Measurements from ENCODE around the gene AKT3. TPM values are rescaled to one million over a fixed set of nuclear protein-coding genes. Genes with fewer than 3 reads are reported as not detected.

Gene AKT3
- total RNA-seq, 1 donor from 2014 or later = 61.9 TPM

- Histone ChIP-seq H3K9me3 (peaks cover 8% of the 10 kb centered on the region), H3K4me1 (no peaks in the 10 kb centered on the region), H3K27ac (no peak overlapping the region), H3K27me3 (no peaks in the 10 kb centered on the region), H3K36me3 (peaks cover 0 to 5% of the 10 kb centered on the region in 2 donors), H3K4me3 (no peak overlapping the region)
- no peak for DNase-seq (ENCODE audit: extremely low spot score in 2 of 2)
- TF ChIP-seq POLR2A (IDR thresholded peaks at IDR 0.05) (no peak), POLR2AphosphoS5 (IDR thresholded peaks at IDR 0.05; ENCODE audit: insufficient read depth in 1 of 2, low read depth in 1 of 2) (no peak)
- TF ChIP-seq, protein P1, sequence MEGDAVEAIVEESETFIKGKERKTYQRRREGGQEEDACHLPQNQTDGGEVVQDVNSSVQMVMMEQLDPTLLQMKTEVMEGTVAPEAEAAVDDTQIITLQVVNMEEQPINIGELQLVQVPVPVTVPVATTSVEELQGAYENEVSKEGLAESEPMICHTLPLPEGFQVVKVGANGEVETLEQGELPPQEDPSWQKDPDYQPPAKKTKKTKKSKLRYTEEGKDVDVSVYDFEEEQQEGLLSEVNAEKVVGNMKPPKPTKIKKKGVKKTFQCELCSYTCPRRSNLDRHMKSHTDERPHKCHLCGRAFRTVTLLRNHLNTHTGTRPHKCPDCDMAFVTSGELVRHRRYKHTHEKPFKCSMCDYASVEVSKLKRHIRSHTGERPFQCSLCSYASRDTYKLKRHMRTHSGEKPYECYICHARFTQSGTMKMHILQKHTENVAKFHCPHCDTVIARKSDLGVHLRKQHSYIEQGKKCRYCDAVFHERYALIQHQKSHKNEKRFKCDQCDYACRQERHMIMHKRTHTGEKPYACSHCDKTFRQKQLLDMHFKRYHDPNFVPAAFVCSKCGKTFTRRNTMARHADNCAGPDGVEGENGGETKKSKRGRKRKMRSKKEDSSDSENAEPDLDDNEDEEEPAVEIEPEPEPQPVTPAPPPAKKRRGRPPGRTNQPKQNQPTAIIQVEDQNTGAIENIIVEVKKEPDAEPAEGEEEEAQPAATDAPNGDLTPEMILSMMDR (IDR thresholded peaks at IDR 0.05) = no peak
- intact Hi-C loops (cut with DNase I) = no loop called here
Measured at GRCh38 chr1:243580072-243580471, 270.0 kb downstream of the AKT3 start.

DNA sequence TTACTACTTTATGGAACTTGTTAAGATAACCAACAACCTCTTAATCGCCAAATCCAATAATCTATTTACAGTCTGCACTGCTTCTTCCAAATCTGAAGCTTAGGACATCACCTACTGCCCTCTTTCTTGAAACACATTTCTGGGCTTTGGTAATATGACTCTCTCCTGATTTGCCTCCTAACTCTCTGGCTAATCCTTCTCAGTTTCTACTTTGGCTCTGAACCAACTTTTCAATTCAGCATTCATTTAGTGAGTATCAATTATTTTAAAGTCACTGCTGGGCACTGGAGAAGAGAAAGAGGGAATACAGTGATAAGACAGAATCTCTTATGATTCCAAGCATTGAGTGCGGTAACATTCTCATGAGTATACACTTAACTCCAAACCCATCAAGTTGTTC lies 275.0 kb downstream of the AKT3 start:
- no peaks in the 10 kb centered on the region for H3K9me3 ChIP-seq
- H3K36me3 ChIP-seq = peaks cover 0 to 5% of the 10 kb centered on the region in 2 donors
- H3K27me3 ChIP-seq = no peaks in the 10 kb centered on the region
- no peak overlapping the region for H3K27ac ChIP-seq
- no peaks in the 10 kb centered on the region for H3K4me1 ChIP-seq
- H3K4me3 ChIP-seq = no peak overlapping the region
- TF ChIP-seq POLR2AphosphoS5 (IDR thresholded peaks at IDR 0.05; ENCODE audit: insufficient read depth in 1 of 2, low read depth in 1 of 2) (no peak), POLR2A (IDR thresholded peaks at IDR 0.05) (no peak)
- TF ChIP-seq, protein P1 (IDR thresholded peaks at IDR 0.05) = no peak
- intact Hi-C loops (cut with DNase I) = no loop called here
- DNase-seq (ENCODE audit: extremely low spot score in 2 of 2) = no peak

- no peak for DNase-seq (ENCODE audit: extremely low spot score in 2 of 2)
- Histone ChIP-seq H3K4me3 (no peak overlapping the region), H3K4me1 (no peaks in the 10 kb centered on the region), H3K9me3 (no peaks in the 10 kb centered on the region), H3K27me3 (no peaks in the 10 kb centered on the region), H3K36me3 (no peaks in the 10 kb centered on the region), H3K27ac (no peak overlapping the region)
- TF ChIP-seq, protein P1 (IDR thresholded peaks at IDR 0.05) = no peak
- TF ChIP-seq POLR2A (IDR thresholded peaks at IDR 0.05) (no peak), POLR2AphosphoS5 (IDR thresholded peaks at IDR 0.05; ENCODE audit: insufficient read depth in 1 of 2, low read depth in 1 of 2) (no peak)
- intact Hi-C loops (cut with DNase I) = no loop called here
Measured at GRCh38 chr1:243572940-243573339, 277.1 kb downstream of the AKT3 start.

- Histone ChIP-seq H3K4me1 (no peaks in the 10 kb centered on the region), H3K9me3 (no peaks in the 10 kb centered on the region), H3K36me3 (no peaks in the 10 kb centered on the region), H3K4me3 (no peak overlapping the region), H3K27me3 (no peaks in the 10 kb centered on the region), H3K27ac (no peak overlapping the region)
- intact Hi-C loops (cut with DNase I) = no loop called here
- TF ChIP-seq, protein P1 (IDR thresholded peaks at IDR 0.05) = no peak
- no peak for TF ChIP-seq POLR2A (IDR thresholded peaks at IDR 0.05)
- no peak for TF ChIP-seq POLR2AphosphoS5 (IDR thresholded peaks at IDR 0.05; ENCODE audit: insufficient read depth in 1 of 2, low read depth in 1 of 2)
- DNase-seq (ENCODE audit: extremely low spot score in 2 of 2) = no peak
Measured at GRCh38 chr1:243568793-243569192, 281.2 kb downstream of the AKT3 start.

DNA sequence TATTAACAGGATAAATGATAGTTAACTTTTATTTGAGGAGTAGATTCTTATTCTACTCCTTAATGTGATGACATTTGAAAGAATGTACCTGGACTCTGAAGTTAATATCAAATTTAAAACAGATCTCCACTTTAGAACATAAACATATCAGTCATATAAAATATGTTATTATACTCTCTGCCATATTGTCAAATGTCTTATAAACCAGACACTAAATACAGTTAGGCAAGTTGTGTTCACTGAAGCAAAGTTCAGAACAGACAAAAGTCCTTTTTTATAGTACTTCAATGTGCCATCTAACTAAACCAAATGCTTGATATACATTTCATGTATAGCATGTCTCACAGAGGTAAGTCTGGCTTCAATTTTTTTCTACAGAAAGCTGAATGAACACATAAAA lies 285.2 kb downstream of the AKT3 start:
- no peak overlapping the region for H3K27ac ChIP-seq
- intact Hi-C loops (cut with DNase I) = no loop called here
- TF ChIP-seq, protein P1 (IDR thresholded peaks at IDR 0.05) = no peak

More for the DNA sequence above, 285.2 kb downstream of the AKT3 start:
- Histone ChIP-seq H3K4me1 (no peaks in the 10 kb centered on the region), H3K36me3 (peaks cover 0 to 16% of the 10 kb centered on the region in 2 donors), H3K4me3 (no peak overlapping the region), H3K27me3 (no peaks in the 10 kb centered on the region), H3K9me3 (no peaks in the 10 kb centered on the region)
- DNase-seq (ENCODE audit: extremely low spot score in 2 of 2) = no peak

Measured in vagina (tissue), 2 donors.